ENCODE data around the gene CEP97.

CEP97 gene

GRCh38 chr3:101803173-101803782 lies 78.9 kb downstream of the CEP97 start:
- DNase-seq (ENCODE audit: low read depth, low spot score), result peak; percentile 70
- Histone ChIP-seq H3K9ac (ENCODE audit: insufficient read length) (no peak overlapping the region), H3K36me3 (ENCODE audit: insufficient read depth, low read length) (peaks cover 15% of the 10 kb centered on the region), H3K9me3 (ENCODE audit: low read depth, low read length) (no peaks in the 10 kb centered on the region), H3K27ac (no peak overlapping the region), H3K4me3 (no peak overlapping the region)
- TF ChIP-seq POLR2AphosphoS5 (IDR thresholded peaks at IDR 0.05; ENCODE audit: borderline replicate concordance, low read depth, low read length) (no peak), FOXP2 (optimal IDR thresholded peaks at IDR 0.05; ENCODE audit: control extremely low read depth, extremely low read length, insufficient read depth) (peak; percentile 59), EZH2 (IDR thresholded peaks at IDR 0.05) (no peak)

- H3K36me3 ChIP-seq (ENCODE audit: insufficient read depth, low read length), result peaks cover 15% of the 10 kb centered on the region; the same call in 1 of the 2 replicates
- no peak for TF ChIP-seq FOXP2 (optimal IDR thresholded peaks at IDR 0.05; ENCODE audit: control extremely low read depth, extremely low read length, insufficient read depth)
- no peak for TF ChIP-seq EZH2 (IDR thresholded peaks at IDR 0.05)
- TF ChIP-seq POLR2AphosphoS5 (IDR thresholded peaks at IDR 0.05; ENCODE audit: borderline replicate concordance, low read depth, low read length), result no peak
- H3K4me3 ChIP-seq, result no peak overlapping the region
- no peak for DNase-seq (ENCODE audit: low read depth, low spot score)
- H3K27ac ChIP-seq, result no peak overlapping the region
- H3K9me3 ChIP-seq (ENCODE audit: low read depth, low read length), result no peaks in the 10 kb centered on the region
- no peak overlapping the region for H3K9ac ChIP-seq (ENCODE audit: insufficient read length)
Observed at GRCh38 chr3:101803939-101804338, 79.5 kb downstream of the CEP97 start.

- TF ChIP-seq FOXP2 (optimal IDR thresholded peaks at IDR 0.05; ENCODE audit: control extremely low read depth, extremely low read length, insufficient read depth), result no peak
- TF ChIP-seq EZH2 (IDR thresholded peaks at IDR 0.05), result no peak
- TF ChIP-seq POLR2AphosphoS5 (IDR thresholded peaks at IDR 0.05; ENCODE audit: borderline replicate concordance, low read depth, low read length), result no peak
- no peak for DNase-seq (ENCODE audit: low read depth, low spot score)
Observed at GRCh38 chr3:101806491-101806890, 82.1 kb downstream of the CEP97 start.

GRCh38 chr3:101807888-101808287 lies 83.5 kb downstream of the CEP97 start:
- no peak for TF ChIP-seq EZH2 (IDR thresholded peaks at IDR 0.05)
- TF ChIP-seq POLR2AphosphoS5 (IDR thresholded peaks at IDR 0.05; ENCODE audit: borderline replicate concordance, low read depth, low read length), result no peak
- no peak for TF ChIP-seq FOXP2 (optimal IDR thresholded peaks at IDR 0.05; ENCODE audit: control extremely low read depth, extremely low read length, insufficient read depth)
- H3K9me3 ChIP-seq (ENCODE audit: low read depth, low read length), result no peaks in the 10 kb centered on the region
- H3K9ac ChIP-seq (ENCODE audit: insufficient read length), result no peak overlapping the region
- no peak for DNase-seq (ENCODE audit: low read depth, low spot score)
- peaks cover 8% of the 10 kb centered on the region; the same call in 1 of the 2 replicates for H3K36me3 ChIP-seq (ENCODE audit: insufficient read depth, low read length)
- H3K27ac ChIP-seq, result no peak overlapping the region
- no peak overlapping the region for H3K4me3 ChIP-seq

More at GRCh38 chr3:101806491-101806890, 82.1 kb downstream of the CEP97 start:
- Histone ChIP-seq H3K4me3 (no peak overlapping the region), H3K27ac (no peak overlapping the region), H3K9me3 (ENCODE audit: low read depth, low read length) (no peaks in the 10 kb centered on the region), H3K36me3 (ENCODE audit: insufficient read depth, low read length) (peaks cover 11% of the 10 kb centered on the region; the same call in 1 of the 2 replicates), H3K9ac (ENCODE audit: insufficient read length) (peak overlapping the region; percentile 11)

GRCh38 chr3:101809178-101810021 lies 85.0 kb downstream of the CEP97 start:
- no peak for TF ChIP-seq EZH2 (IDR thresholded peaks at IDR 0.05)
- TF ChIP-seq POLR2AphosphoS5 (IDR thresholded peaks at IDR 0.05; ENCODE audit: borderline replicate concordance, low read depth, low read length), result no peak; the same call in 1 of the 2 replicates
- TF ChIP-seq FOXP2 (optimal IDR thresholded peaks at IDR 0.05; ENCODE audit: control extremely low read depth, extremely low read length, insufficient read depth), result no peak
- Histone ChIP-seq H3K4me3 (peak overlapping the region; percentile 5; the same call in 1 of the 2 replicates), H3K9me3 (ENCODE audit: low read depth, low read length) (no peaks in the 10 kb centered on the region), H3K9ac (ENCODE audit: insufficient read length) (peak overlapping the region; percentile 16), H3K27ac (peak overlapping the region; percentile 87), H3K36me3 (ENCODE audit: insufficient read depth, low read length) (no peaks in the 10 kb centered on the region)
- DNase-seq (ENCODE audit: low read depth, low spot score), result peak; percentile 72

- H3K27ac ChIP-seq, result peak overlapping the region; percentile 87
- DNase-seq (ENCODE audit: low read depth, low spot score), result no peak
- H3K36me3 ChIP-seq (ENCODE audit: insufficient read depth, low read length), result no peaks in the 10 kb centered on the region
- no peak for TF ChIP-seq FOXP2 (optimal IDR thresholded peaks at IDR 0.05; ENCODE audit: control extremely low read depth, extremely low read length, insufficient read depth)
- TF ChIP-seq EZH2 (IDR thresholded peaks at IDR 0.05), result no peak
- TF ChIP-seq POLR2AphosphoS5 (IDR thresholded peaks at IDR 0.05; ENCODE audit: borderline replicate concordance, low read depth, low read length), result no peak
- no peaks in the 10 kb centered on the region for H3K9me3 ChIP-seq (ENCODE audit: low read depth, low read length)
- no peak overlapping the region for H3K4me3 ChIP-seq
- peak overlapping the region; percentile 16 for H3K9ac ChIP-seq (ENCODE audit: insufficient read length)
Observed at GRCh38 chr3:101810022-101810418, 85.6 kb downstream of the CEP97 start.

GRCh38 chr3:101811875-101812274 lies 87.5 kb downstream of the CEP97 start:
- Histone ChIP-seq H3K4me3 (no peak overlapping the region), H3K9me3 (ENCODE audit: low read depth, low read length) (no peaks in the 10 kb centered on the region), H3K27ac (no peak overlapping the region), H3K36me3 (ENCODE audit: insufficient read depth, low read length) (no peaks in the 10 kb centered on the region), H3K9ac (ENCODE audit: insufficient read length) (no peak overlapping the region)
- DNase-seq (ENCODE audit: low read depth, low spot score), result no peak
- TF ChIP-seq POLR2AphosphoS5 (IDR thresholded peaks at IDR 0.05; ENCODE audit: borderline replicate concordance, low read depth, low read length) (no peak), FOXP2 (optimal IDR thresholded peaks at IDR 0.05; ENCODE audit: control extremely low read depth, extremely low read length, insufficient read depth) (no peak), EZH2 (IDR thresholded peaks at IDR 0.05) (no peak)

- Histone ChIP-seq H3K4me3 (no peak overlapping the region), H3K36me3 (ENCODE audit: insufficient read depth, low read length) (peaks cover 3% of the 10 kb centered on the region; the same call in 1 of the 2 replicates), H3K9me3 (ENCODE audit: low read depth, low read length) (no peaks in the 10 kb centered on the region), H3K9ac (ENCODE audit: insufficient read length) (peak overlapping the region; percentile 3), H3K27ac (peak overlapping the region; percentile 47; the same call in 1 of the 2 replicates)
- no peak for DNase-seq (ENCODE audit: low read depth, low spot score)
- TF ChIP-seq FOXP2 (optimal IDR thresholded peaks at IDR 0.05; ENCODE audit: control extremely low read depth, extremely low read length, insufficient read depth) (no peak), POLR2AphosphoS5 (IDR thresholded peaks at IDR 0.05; ENCODE audit: borderline replicate concordance, low read depth, low read length) (no peak), EZH2 (IDR thresholded peaks at IDR 0.05) (no peak)
Observed at GRCh38 chr3:101812895-101813294, 88.5 kb downstream of the CEP97 start.

All from SK-N-MC (cell line).